Esophagus squamous epithelium (tissue), 4 donors: Measurements from ENCODE around the gene KLF18.

Experiments
- CTCF ChIP-seq, 6 experiments: fragments of 450-650 bp in 4 of 6; fragments of 200-600 bp in 2 of 6; sonication (generic) in 2 of 6; IDR thresholded peaks; one replicate each; pipeline ENCODE4 v1.5.1; 2016 to 2019; ENCODE audit warnings: antibody characterized with exemption in 6 of 6, mild to moderate bottlenecking in 4 of 6, moderate library complexity in 4 of 6
- POLR2A ChIP-seq, 4 donors: fragments of 450-650 bp; IDR thresholded peaks; one replicate each; pipeline ENCODE4 v1.6.1; 2017; ENCODE audit warnings: antibody characterized with exemption in 4 of 4, mild to moderate bottlenecking in 4 of 4, moderate library complexity in 3 of 4

GRCh38 chr1:44144962-44145756 is 3.7 kb upstream of the KLF18 start:
- TF ChIP-seq CTCF (IDR thresholded peaks at IDR 0.05) (no peak), POLR2A (IDR thresholded peaks at IDR 0.05) (no peak)
